ENCODE measurements around the gene SCN1A. TPM values are rescaled to one million over a fixed set of nuclear protein-coding genes. Genes with fewer than 3 reads are reported as not detected.

SCN1A gene
- polyA plus RNA-seq, 3 donors, result not detected

DNA sequence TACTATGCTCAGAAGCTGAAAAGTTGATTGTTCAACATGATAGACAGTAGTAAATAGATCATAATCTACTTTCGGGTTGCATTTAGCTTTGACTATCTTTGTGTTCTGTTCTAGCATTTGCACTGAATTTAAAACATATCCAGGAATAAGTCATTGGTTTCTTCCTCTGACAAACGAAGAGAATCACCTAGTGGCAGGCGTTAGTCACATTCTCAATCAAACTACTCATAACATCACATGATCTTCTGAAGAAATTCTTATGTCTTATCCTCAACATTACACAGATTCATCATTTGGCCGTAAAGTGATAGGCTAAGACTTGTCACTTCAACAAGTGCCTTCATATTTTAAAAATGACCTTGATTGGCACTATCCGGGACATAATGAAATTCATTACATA lies 110.6 kb downstream of the SCN1A start:
- H3K27ac ChIP-seq (ENCODE audit: low read depth in 1 of 2, low read length in 2 of 2), result no peak overlapping the region
- H3K9me3 ChIP-seq (replicated peaks in 1 of 2; ENCODE audit: control insufficient read depth in 1 of 2, insufficient read depth in 1 of 2, low read length in 2 of 2), result no peaks in the 10 kb centered on the region
- H4K20me1 ChIP-seq (ENCODE audit: insufficient read depth, low read length), result no peaks in the 10 kb centered on the region
- H3K9me3 Mint-ChIP-seq, result peaks cover 0 to 1% (median 0%) of the 10 kb centered on the region in 7 donors
- no peaks in the 10 kb centered on the region for H3K27me3 ChIP-seq (ENCODE audit: control insufficient read depth in 2 of 2, insufficient read depth in 2 of 2, low read length in 2 of 2)
- H3K36me3 Mint-ChIP-seq, result no peaks in the 10 kb centered on the region
- H3K4me2 ChIP-seq (replicated peaks; ENCODE audit: extremely low read depth, low read length, poor library complexity, severe bottlenecking), result no peak overlapping the region
- H3K4me1 ChIP-seq (ENCODE audit: control insufficient read depth in 1 of 2, insufficient read depth in 2 of 2, low read length in 2 of 2), result no peaks in the 10 kb centered on the region
- no peak overlapping the region for H2AFZ ChIP-seq (ENCODE audit: insufficient read depth, low read depth, low read length, poor library complexity, severe bottlenecking)
- H3K27me3 Mint-ChIP-seq (ENCODE audit: low read depth in 3 of 3), result peaks cover 0 to 4% (median 0%) of the 10 kb centered on the region in 3 donors
- H3K4me3 ChIP-seq (replicated peaks in 1 of 3; ENCODE audit: low read depth in 2 of 3, low read length in 3 of 3), result no peak overlapping the region
- H3K9ac ChIP-seq (ENCODE audit: insufficient read depth, low read length, poor library complexity, severe bottlenecking), result no peak overlapping the region
- no peaks in the 10 kb centered on the region for H3K79me2 ChIP-seq (ENCODE audit: insufficient read depth, low read length)
- intact Hi-C loops (cut with micrococcal nuclease), result no loop called here
- WGBS (ENCODE audit: insufficient coverage), result 95% methylated on average over 3 of the region's 5 CpGs
- H3K36me3 ChIP-seq (replicated peaks in 1 of 2; ENCODE audit: control insufficient read depth in 1 of 2, insufficient read depth in 2 of 2, low read length in 2 of 2), result no peaks in the 10 kb centered on the region
- no peaks in the 10 kb centered on the region for H3K4me1 Mint-ChIP-seq
- TF ChIP-seq CTCF (IDR thresholded peaks at IDR 0.05), result no peak
- DNase-seq, result no peak
- H3K4me3 Mint-ChIP-seq, result no peak overlapping the region
- no peak overlapping the region for H3K27ac Mint-ChIP-seq

GRCh38 chr2:166013878-166014277 lies 113.9 kb downstream of the SCN1A start:
- Mint-ChIP-seq H3K4me3 (no peak overlapping the region), H3K9me3 (peaks cover 0 to 1% (median 0%) of the 10 kb centered on the region in 7 donors), H3K27me3 (ENCODE audit: low read depth in 3 of 3) (peaks cover 0 to 4% (median 0%) of the 10 kb centered on the region in 3 donors), H3K27ac (no peak overlapping the region), H3K36me3 (no peaks in the 10 kb centered on the region), H3K4me1 (no peaks in the 10 kb centered on the region)
- Histone ChIP-seq H2AFZ (ENCODE audit: insufficient read depth, low read depth, low read length, poor library complexity, severe bottlenecking) (no peak overlapping the region), H3K27ac (ENCODE audit: low read depth in 1 of 2, low read length in 2 of 2) (no peak overlapping the region), H4K20me1 (ENCODE audit: insufficient read depth, low read length) (no peaks in the 10 kb centered on the region), H3K79me2 (ENCODE audit: insufficient read depth, low read length) (no peaks in the 10 kb centered on the region), H3K4me3 (replicated peaks in 1 of 3; ENCODE audit: low read depth in 2 of 3, low read length in 3 of 3) (no peak overlapping the region), H3K4me1 (ENCODE audit: control insufficient read depth in 1 of 2, insufficient read depth in 2 of 2, low read length in 2 of 2) (no peaks in the 10 kb centered on the region), H3K36me3 (replicated peaks in 1 of 2; ENCODE audit: control insufficient read depth in 1 of 2, insufficient read depth in 2 of 2, low read length in 2 of 2) (no peaks in the 10 kb centered on the region), H3K27me3 (ENCODE audit: control insufficient read depth in 2 of 2, insufficient read depth in 2 of 2, low read length in 2 of 2) (no peaks in the 10 kb centered on the region), H3K9me3 (replicated peaks in 1 of 2; ENCODE audit: control insufficient read depth in 1 of 2, insufficient read depth in 1 of 2, low read length in 2 of 2) (no peaks in the 10 kb centered on the region), H3K9ac (ENCODE audit: insufficient read depth, low read length, poor library complexity, severe bottlenecking) (no peak overlapping the region), H3K4me2 (replicated peaks; ENCODE audit: extremely low read depth, low read length, poor library complexity, severe bottlenecking) (no peak overlapping the region)
- no peak for DNase-seq
- intact Hi-C loops (cut with micrococcal nuclease), result no loop called here
- WGBS (ENCODE audit: insufficient coverage), result no CpG with 5 or more reads among the region's 1 CpG
- TF ChIP-seq CTCF (IDR thresholded peaks at IDR 0.05), result no peak

Data from CD14-positive monocyte (primary cell).